GM12801 (cell line): ENCODE data around the gene ANP32A.

ENCODE experiments used
- CTCF ChIP-seq: IDR thresholded peaks from one replicate; pipeline ENCODE4 v1.5.1; 2011; ENCODE audit warnings: control low read depth; ENCODE audit not compliant: insufficient read length; ENCODE audit errors: extremely low read depth

Gene ANP32A

DNA sequence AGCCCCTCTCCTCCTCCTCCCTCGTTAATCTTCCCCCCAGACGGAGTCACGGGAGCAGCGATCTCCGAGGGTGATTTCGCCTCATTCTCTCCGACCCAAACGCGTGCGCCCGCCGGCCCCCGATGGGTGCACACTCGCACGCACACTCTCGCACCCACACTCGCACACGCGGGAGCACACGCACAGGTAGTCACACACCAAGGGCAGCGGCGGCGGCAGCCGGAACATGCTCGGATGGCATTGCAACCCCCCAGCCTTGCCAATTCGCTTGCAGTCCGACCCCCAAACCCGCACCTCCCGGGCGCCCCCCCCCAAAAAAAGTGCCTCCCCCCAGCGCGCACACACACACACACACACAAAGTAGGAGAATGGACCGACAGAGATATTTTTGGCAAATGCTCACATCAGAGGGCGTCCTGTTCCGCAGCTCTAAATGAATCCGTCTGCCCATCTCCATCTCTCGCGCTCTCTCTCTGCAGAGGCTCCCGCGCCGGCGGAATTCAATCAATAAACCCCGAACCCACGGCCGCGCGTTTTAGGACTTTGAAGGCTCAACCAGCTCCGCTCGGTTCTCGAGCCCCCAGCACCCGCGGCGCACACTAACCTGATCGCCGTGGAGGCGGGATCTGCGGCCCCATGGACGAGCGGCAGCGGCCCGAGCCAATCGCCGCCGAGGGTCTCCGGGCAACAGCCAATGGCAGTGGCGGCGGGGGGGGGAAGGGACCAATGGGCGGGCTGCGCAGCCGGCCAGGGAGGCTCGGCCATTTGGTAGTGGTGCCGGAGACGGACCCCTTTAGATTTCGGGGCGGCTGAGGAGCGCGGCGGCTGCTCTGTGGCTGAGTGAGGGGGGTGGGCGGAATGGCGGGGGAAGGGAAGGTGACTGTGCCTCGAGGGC is at the start of gene ANP32A:
ANP32A (minus strand) TSS at position 601 of the 895 bp plus-strand sequence; CDS start at position 457, 144 bp downstream.
- no peak for TF ChIP-seq CTCF

GRCh38 chr15:68868296-68868695 is 47.6 kb upstream of the ANP32A start:
- TF ChIP-seq CTCF = no peak

DNA sequence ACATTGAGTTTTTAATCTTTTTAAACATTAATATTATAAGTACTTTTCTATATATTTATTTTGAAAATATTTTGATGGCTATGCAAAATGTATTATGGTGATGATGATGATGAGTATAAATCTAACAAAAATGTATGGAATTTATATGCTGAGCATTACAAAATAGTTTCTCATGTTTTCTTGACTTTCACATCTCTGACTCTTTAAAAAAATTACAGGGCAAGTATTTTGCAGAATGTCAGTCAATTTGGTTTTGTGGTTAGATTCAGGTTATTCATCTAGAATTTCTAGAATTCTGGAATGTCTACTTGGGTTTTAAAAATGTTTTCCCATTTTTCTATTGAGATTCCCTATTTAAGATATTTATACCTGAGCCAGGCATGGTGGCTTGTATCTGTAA is 41.7 kb upstream of the ANP32A start:
- TF ChIP-seq CTCF = no peak

DNA sequence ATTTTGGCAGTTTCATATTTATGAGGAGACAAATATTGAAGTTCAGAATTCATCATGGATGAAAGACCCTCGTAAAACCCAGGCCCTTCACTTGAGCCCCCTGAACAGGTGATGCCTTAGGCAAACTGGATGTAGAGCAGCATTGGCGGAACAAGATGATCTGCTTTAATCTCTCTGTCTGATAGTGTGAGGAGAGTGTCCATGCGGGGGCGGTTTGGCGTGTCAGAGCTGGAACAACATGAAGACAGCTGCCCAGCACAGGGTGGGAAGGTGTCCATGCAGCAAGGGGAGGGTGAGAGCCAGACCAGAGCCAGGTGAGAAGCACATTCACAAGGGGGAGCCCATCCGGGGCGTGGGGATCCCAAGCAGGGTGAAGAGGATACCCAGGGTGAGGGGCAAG is 31.8 kb upstream of the ANP32A start:
- TF ChIP-seq CTCF = no peak

DNA sequence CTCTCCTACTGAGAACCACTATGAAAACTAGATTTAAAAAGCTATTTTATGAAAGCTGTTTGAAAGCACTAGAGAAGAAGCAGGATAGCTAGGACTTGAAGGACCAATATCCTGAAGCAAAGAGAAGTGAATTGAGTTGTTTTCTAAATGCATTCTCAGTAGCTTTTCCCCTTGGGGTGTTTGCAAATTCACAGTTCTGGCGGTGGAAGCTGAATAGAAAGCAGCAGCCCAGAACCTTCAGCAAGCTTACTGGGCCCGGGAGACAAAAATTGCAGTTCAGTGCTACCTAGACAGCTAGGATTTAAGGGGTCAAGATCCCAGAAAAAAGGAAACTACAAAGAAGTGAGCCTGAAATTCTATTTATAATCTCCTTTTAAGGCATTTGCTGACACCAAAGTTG is 31.3 kb upstream of the ANP32A start:
- TF ChIP-seq CTCF = no peak

GRCh38 chr15:68849497-68849896 is 28.8 kb upstream of the ANP32A start:
- TF ChIP-seq CTCF = no peak

DNA sequence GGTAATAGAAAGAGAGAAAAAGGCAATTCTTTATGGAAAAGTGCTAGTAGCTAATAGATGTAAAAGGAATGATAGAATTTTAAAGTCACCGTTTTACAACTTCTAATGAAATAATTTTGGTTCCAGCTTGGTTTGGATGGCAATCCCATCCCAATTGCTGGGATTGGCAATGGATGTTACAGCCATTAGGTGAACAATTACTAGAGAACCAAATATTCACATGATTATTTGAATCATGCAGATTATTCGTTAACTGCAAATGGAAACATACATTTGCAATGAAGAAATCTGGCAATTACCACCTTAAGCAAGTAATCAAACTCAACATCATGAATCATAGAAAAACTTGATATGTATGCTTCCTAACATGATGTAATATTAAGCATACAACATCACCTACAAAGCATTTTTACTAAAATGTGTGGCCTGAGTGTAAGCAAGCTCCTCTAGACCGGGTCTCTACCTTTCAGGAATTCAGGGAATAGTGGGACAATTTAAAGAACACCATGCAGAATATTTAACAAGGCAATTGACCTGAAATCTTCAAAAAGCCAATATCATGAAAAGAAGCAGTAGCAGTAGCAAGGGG is 26.2 kb upstream of the ANP32A start:
- no peak for TF ChIP-seq CTCF
